ENCODE data around the gene CYB5R4. TPM values are rescaled to one million over a fixed set of nuclear protein-coding genes. Genes with fewer than 3 reads are reported as not detected.
A peak's percentile ranks its signal among the peaks of the same experiment; 100 is the strongest.

CYB5R4 gene
- total and polyA plus RNA-seq, 3 experiments from 2014 or later: 31.6 to 36.0 (median 33.6) TPM

GRCh38 chr6:83868639-83869038 is 9.2 kb downstream of the CYB5R4 start:
- Histone ChIP-seq H3K9me3 (ENCODE audit: low read length) (peaks cover 11% of the 10 kb centered on the region), H3K4me1 (ENCODE audit: insufficient read depth, low read length) (peaks cover 6% of the 10 kb centered on the region), H3K27me3 (ENCODE audit: insufficient read depth, low read length, poor library complexity, severe bottlenecking) (no peaks in the 10 kb centered on the region), H3K27ac (ENCODE audit: low read depth, low read length) (no peak overlapping the region), H3K36me3 (ENCODE audit: insufficient read depth, low read length) (peaks cover 15% of the 10 kb centered on the region), H3K4me3 (ENCODE audit: low read length) (no peak overlapping the region)
- Mint-ChIP-seq H3K27ac (peak overlapping the region in 1 of 8 donors; percentile 61), H3K4me1 (peaks cover 28 to 58% (median 54%) of the 10 kb centered on the region in 3 donors), H3K4me3 (no peak overlapping the region), H3K9me3 (peaks cover 0 to 11% (median 8%) of the 10 kb centered on the region in 5 donors), H3K36me3 (peaks cover 28 to 66% (median 32%) of the 10 kb centered on the region in 3 donors), H3K27me3 (no peaks in the 10 kb centered on the region)
- ChIA-PET CTCF (interaction anchor here (1.8 kb wide), 1 partner anchor 9 kb away, joined by 4 read pairs; the partner anchor contains the start of gene CYB5R4), POLR2A (no interaction called here)
- no peak for DNase-seq

GRCh38 chr6:83870649-83871048 is 11.2 kb downstream of the CYB5R4 start:
- Histone ChIP-seq H3K36me3 (ENCODE audit: insufficient read depth, low read length) (peaks cover 8% of the 10 kb centered on the region), H3K9me3 (ENCODE audit: low read length) (peaks cover 11% of the 10 kb centered on the region), H3K27ac (ENCODE audit: low read depth, low read length) (no peak overlapping the region), H3K27me3 (ENCODE audit: insufficient read depth, low read length, poor library complexity, severe bottlenecking) (no peaks in the 10 kb centered on the region), H3K4me1 (ENCODE audit: insufficient read depth, low read length) (peaks cover 8% of the 10 kb centered on the region), H3K4me3 (ENCODE audit: low read length) (no peak overlapping the region)
- Mint-ChIP-seq H3K4me1 (peaks cover 34 to 63% (median 57%) of the 10 kb centered on the region in 3 donors), H3K27ac (no peak overlapping the region), H3K27me3 (no peaks in the 10 kb centered on the region), H3K9me3 (peaks cover 0 to 11% (median 8%) of the 10 kb centered on the region in 5 donors), H3K4me3 (no peak overlapping the region), H3K36me3 (peaks cover 22 to 54% (median 31%) of the 10 kb centered on the region in 3 donors)
- DNase-seq: no peak
- ChIA-PET POLR2A (no interaction called here), CTCF (interaction anchor here (1.6 kb wide), 1 partner anchor 11 kb away, joined by 3 read pairs; the partner anchor contains the start of gene CYB5R4)

- no peaks in the 10 kb centered on the region for H3K27me3 Mint-ChIP-seq
- POLR2A ChIA-PET: no interaction called here
- peaks cover 2% of the 10 kb centered on the region for H3K36me3 ChIP-seq (ENCODE audit: insufficient read depth, low read length)
These were observed 13.1 kb downstream of the CYB5R4 start for GRCh38 chr6:83872386-83873118.

GRCh38 chr6:83873869-83874268 is 14.4 kb downstream of the CYB5R4 start:
- no peak for DNase-seq
- Histone ChIP-seq H3K27me3 (ENCODE audit: insufficient read depth, low read length, poor library complexity, severe bottlenecking) (no peaks in the 10 kb centered on the region), H3K4me3 (ENCODE audit: low read length) (no peak overlapping the region), H3K27ac (ENCODE audit: low read depth, low read length) (no peak overlapping the region), H3K36me3 (ENCODE audit: insufficient read depth, low read length) (no peaks in the 10 kb centered on the region), H3K9me3 (ENCODE audit: low read length) (no peaks in the 10 kb centered on the region), H3K4me1 (ENCODE audit: insufficient read depth, low read length) (peaks cover 8% of the 10 kb centered on the region)
- Mint-ChIP-seq H3K4me1 (peaks cover 45 to 71% (median 66%) of the 10 kb centered on the region in 3 donors), H3K27me3 (no peaks in the 10 kb centered on the region), H3K27ac (peak overlapping the region in 4 of 8 donors; percentile 1 to 41 (median 30)), H3K36me3 (peaks cover 0 to 25% (median 12%) of the 10 kb centered on the region in 3 donors), H3K4me3 (no peak overlapping the region), H3K9me3 (no peaks in the 10 kb centered on the region)
- POLR2A ChIA-PET: no interaction called here
- CTCF ChIA-PET: no interaction called here

More at GRCh38 chr6:83872386-83873118, 13.1 kb downstream of the CYB5R4 start:
- H3K27me3 ChIP-seq (ENCODE audit: insufficient read depth, low read length, poor library complexity, severe bottlenecking): no peaks in the 10 kb centered on the region
- H3K27ac ChIP-seq (ENCODE audit: low read depth, low read length): no peak overlapping the region
- H3K9me3 ChIP-seq (ENCODE audit: low read length): peaks cover 4% of the 10 kb centered on the region
- H3K27ac Mint-ChIP-seq: no peak overlapping the region
- peaks cover 8% of the 10 kb centered on the region for H3K4me1 ChIP-seq (ENCODE audit: insufficient read depth, low read length)
- peaks cover 0 to 4% (median under 1%) of the 10 kb centered on the region in 5 donors for H3K9me3 Mint-ChIP-seq
- peaks cover 37 to 69% (median 63%) of the 10 kb centered on the region in 3 donors for H3K4me1 Mint-ChIP-seq
- DNase-seq: no peak
- H3K4me3 Mint-ChIP-seq: no peak overlapping the region
- H3K36me3 Mint-ChIP-seq: peaks cover 12 to 39% (median 18%) of the 10 kb centered on the region in 3 donors
- no peak overlapping the region for H3K4me3 ChIP-seq (ENCODE audit: low read length)
- CTCF ChIA-PET: interaction anchor here (1.0 kb wide), 1 partner anchor 13 kb away, joined by 4 read pairs; the partner anchor contains the start of gene CYB5R4

- POLR2A ChIA-PET: no interaction called here
- CTCF ChIA-PET: interaction anchor here (1.6 kb wide), 1 partner anchor 352 kb away, joined by 4 read pairs; the partner anchor contains the start of gene CEP162
- no peaks in the 10 kb centered on the region for H3K9me3 ChIP-seq (ENCODE audit: low read length)
- Mint-ChIP-seq H3K4me1 (peaks cover 55 to 78% (median 72%) of the 10 kb centered on the region in 3 donors), H3K36me3 (peaks cover 0 to 14% (median 8%) of the 10 kb centered on the region in 3 donors), H3K27ac (no peak overlapping the region), H3K9me3 (no peaks in the 10 kb centered on the region), H3K4me3 (no peak overlapping the region), H3K27me3 (no peaks in the 10 kb centered on the region)
- no peak for DNase-seq
- H3K27me3 ChIP-seq (ENCODE audit: insufficient read depth, low read length, poor library complexity, severe bottlenecking): no peaks in the 10 kb centered on the region
- H3K27ac ChIP-seq (ENCODE audit: low read depth, low read length): no peak overlapping the region
- H3K4me1 ChIP-seq (ENCODE audit: insufficient read depth, low read length): peaks cover 8% of the 10 kb centered on the region
- no peaks in the 10 kb centered on the region for H3K36me3 ChIP-seq (ENCODE audit: insufficient read depth, low read length)
- no peak overlapping the region for H3K4me3 ChIP-seq (ENCODE audit: low read length)
These were observed 16.4 kb downstream of the CYB5R4 start for GRCh38 chr6:83875843-83876242.

- H3K9me3 ChIP-seq (ENCODE audit: low read length): no peaks in the 10 kb centered on the region
- Mint-ChIP-seq H3K27ac (peak overlapping the region in 1 of 8 donors; percentile 69), H3K4me3 (no peak overlapping the region), H3K36me3 (peaks cover 0 to 5% (median 5%) of the 10 kb centered on the region in 3 donors), H3K27me3 (no peaks in the 10 kb centered on the region), H3K9me3 (no peaks in the 10 kb centered on the region), H3K4me1 (peaks cover 35 to 54% (median 51%) of the 10 kb centered on the region in 3 donors)
- H3K36me3 ChIP-seq (ENCODE audit: insufficient read depth, low read length): no peaks in the 10 kb centered on the region
- CTCF ChIA-PET: no interaction called here
- H3K4me3 ChIP-seq (ENCODE audit: low read length): no peak overlapping the region
- POLR2A ChIA-PET: no interaction called here
- H3K27me3 ChIP-seq (ENCODE audit: insufficient read depth, low read length, poor library complexity, severe bottlenecking): no peaks in the 10 kb centered on the region
- no peak overlapping the region for H3K27ac ChIP-seq (ENCODE audit: low read depth, low read length)
- no peaks in the 10 kb centered on the region for H3K4me1 ChIP-seq (ENCODE audit: insufficient read depth, low read length)
- no peak for DNase-seq
These were observed 19.6 kb downstream of the CYB5R4 start for GRCh38 chr6:83878902-83879644.

GRCh38 chr6:83879746-83880145 is 20.3 kb downstream of the CYB5R4 start:
- no peak for DNase-seq
- Histone ChIP-seq H3K27ac (ENCODE audit: low read depth, low read length) (no peak overlapping the region), H3K4me1 (ENCODE audit: insufficient read depth, low read length) (no peaks in the 10 kb centered on the region), H3K9me3 (ENCODE audit: low read length) (no peaks in the 10 kb centered on the region), H3K27me3 (ENCODE audit: insufficient read depth, low read length, poor library complexity, severe bottlenecking) (no peaks in the 10 kb centered on the region), H3K36me3 (ENCODE audit: insufficient read depth, low read length) (no peaks in the 10 kb centered on the region), H3K4me3 (ENCODE audit: low read length) (no peak overlapping the region)
- peaks cover 0 to 3% (median 2%) of the 10 kb centered on the region in 3 donors for H3K36me3 Mint-ChIP-seq
- ChIA-PET CTCF (no interaction called here), POLR2A (no interaction called here)
- H3K27ac Mint-ChIP-seq: peak overlapping the region in 4 of 8 donors; percentile 16 to 58 (median 30)
- H3K9me3 Mint-ChIP-seq: no peaks in the 10 kb centered on the region
- H3K4me3 Mint-ChIP-seq: no peak overlapping the region
- peaks cover 37 to 55% (median 51%) of the 10 kb centered on the region in 3 donors for H3K4me1 Mint-ChIP-seq
- no peaks in the 10 kb centered on the region for H3K27me3 Mint-ChIP-seq

GRCh38 chr6:83883240-83883639 is 23.8 kb downstream of the CYB5R4 start:
- Mint-ChIP-seq H3K4me1 (peaks cover 28 to 40% (median 36%) of the 10 kb centered on the region in 3 donors), H3K9me3 (no peaks in the 10 kb centered on the region), H3K4me3 (no peak overlapping the region), H3K27ac (peak overlapping the region in 2 of 8 donors; percentile 54 to 58), H3K36me3 (no peaks in the 10 kb centered on the region), H3K27me3 (no peaks in the 10 kb centered on the region)
- POLR2A ChIA-PET: no interaction called here
- no peaks in the 10 kb centered on the region for H3K9me3 ChIP-seq (ENCODE audit: low read length)
- no peaks in the 10 kb centered on the region for H3K4me1 ChIP-seq (ENCODE audit: insufficient read depth, low read length)
- no peak for DNase-seq
- H3K27ac ChIP-seq (ENCODE audit: low read depth, low read length): no peak overlapping the region
- no peaks in the 10 kb centered on the region for H3K36me3 ChIP-seq (ENCODE audit: insufficient read depth, low read length)
- H3K27me3 ChIP-seq (ENCODE audit: insufficient read depth, low read length, poor library complexity, severe bottlenecking): no peaks in the 10 kb centered on the region
- H3K4me3 ChIP-seq (ENCODE audit: low read length): no peak overlapping the region
- CTCF ChIA-PET: no interaction called here
